Measurements from ENCODE around the gene SERTAD2.
A peak's percentile ranks its signal among the peaks of the same experiment; 100 is the strongest.

Gene SERTAD2

GRCh38 chr2:64612575-64613195 lies 41.0 kb downstream of the SERTAD2 start:
- no peak for DNase-seq
- no peaks in the 10 kb centered on the region for H3K9me3 Mint-ChIP-seq
- H3K4me1 Mint-ChIP-seq (ENCODE audit: low read depth in 2 of 2): peaks cover 5 to 7% of the 10 kb centered on the region in 2 donors
- no peaks in the 10 kb centered on the region for H3K27me3 Mint-ChIP-seq
- no peak overlapping the region for H3K4me3 Mint-ChIP-seq
- H3K36me3 Mint-ChIP-seq (ENCODE audit: insufficient read depth): no peaks in the 10 kb centered on the region
- ATAC-seq (replicated peaks): no peak
- H3K27ac Mint-ChIP-seq: no peak overlapping the region

DNA sequence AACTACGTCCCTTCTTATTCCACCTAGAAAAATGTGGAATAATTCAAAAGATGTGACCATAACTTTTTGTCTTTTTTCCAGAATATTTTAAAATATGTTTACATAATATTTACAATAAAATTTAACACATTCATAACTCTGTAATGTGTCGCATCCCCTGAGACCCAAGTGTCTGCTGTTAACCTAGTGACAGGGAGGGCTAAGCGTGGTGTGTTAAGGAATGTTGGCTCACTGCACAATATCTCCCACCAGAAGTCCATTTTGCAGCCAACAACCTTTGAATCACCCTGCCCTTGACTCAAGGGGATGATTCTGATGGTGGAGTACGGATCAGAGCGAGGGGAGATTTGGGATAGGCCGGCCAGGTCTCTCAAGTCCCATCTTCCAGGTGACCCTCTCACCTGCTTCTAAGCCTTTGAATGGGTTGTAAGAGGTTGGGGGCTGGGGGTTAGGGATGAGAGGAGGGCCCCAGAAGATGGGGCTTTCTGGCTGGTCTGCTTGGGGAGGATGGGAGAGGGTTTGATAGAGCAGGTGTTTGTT lies 43.3 kb downstream of the SERTAD2 start:
- ATAC-seq (replicated peaks): no peak
- Mint-ChIP-seq H3K27ac (peak overlapping the region in 1 of 2 donors; percentile 17), H3K9me3 (no peaks in the 10 kb centered on the region), H3K4me1 (ENCODE audit: low read depth in 2 of 2) (peaks cover 20 to 21% of the 10 kb centered on the region in 2 donors), H3K27me3 (no peaks in the 10 kb centered on the region), H3K4me3 (peak overlapping the region; percentile 12 to 84), H3K36me3 (ENCODE audit: insufficient read depth) (no peaks in the 10 kb centered on the region)
- no peak for DNase-seq

DNA sequence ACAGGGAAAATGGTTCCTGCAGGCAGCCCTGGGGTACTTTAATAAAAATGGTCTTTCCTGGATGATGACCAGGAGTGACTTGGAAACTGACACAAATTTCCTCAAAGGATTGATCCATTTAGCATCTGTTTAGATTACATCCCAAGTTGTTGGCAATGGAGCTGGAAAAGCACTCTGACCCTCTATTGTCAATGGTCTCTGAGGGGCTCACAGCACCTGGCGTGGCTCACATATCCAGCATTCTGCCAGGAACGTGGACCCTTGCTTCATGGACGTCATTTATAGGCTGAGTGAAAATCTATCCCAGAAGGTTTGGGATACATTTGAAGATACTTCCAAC lies 43.8 kb downstream of the SERTAD2 start:
- DNase-seq (no peak), ATAC-seq (replicated peaks) (no peak)
- peak overlapping the region; percentile 79 to 84 for H3K4me3 Mint-ChIP-seq
- no peaks in the 10 kb centered on the region for H3K9me3 Mint-ChIP-seq
- peaks cover 20 to 21% of the 10 kb centered on the region in 2 donors for H3K4me1 Mint-ChIP-seq (ENCODE audit: low read depth in 2 of 2)
- H3K27ac Mint-ChIP-seq: peak overlapping the region; percentile 82 to 92
- H3K36me3 Mint-ChIP-seq (ENCODE audit: insufficient read depth): no peaks in the 10 kb centered on the region
- no peaks in the 10 kb centered on the region for H3K27me3 Mint-ChIP-seq

- Mint-ChIP-seq H3K9me3 (no peaks in the 10 kb centered on the region), H3K27ac (peak overlapping the region; percentile 82 to 92), H3K27me3 (no peaks in the 10 kb centered on the region), H3K4me1 (ENCODE audit: low read depth in 2 of 2) (peaks cover 20 to 21% of the 10 kb centered on the region in 2 donors), H3K4me3 (peak overlapping the region; percentile 79 to 90), H3K36me3 (ENCODE audit: insufficient read depth) (no peaks in the 10 kb centered on the region)
- DNase-seq (peak; percentile 59 to 75 (median 75)), ATAC-seq (replicated peaks) (peak; percentile 65)
These were observed 44.3 kb downstream of the SERTAD2 start for GRCh38 chr2:64609227-64609941.

- H3K9me3 Mint-ChIP-seq: no peaks in the 10 kb centered on the region
- DNase-seq: peak in 1 of 3 experiments; percentile 11
- H3K4me1 Mint-ChIP-seq (ENCODE audit: low read depth in 2 of 2): peaks cover 20 to 21% of the 10 kb centered on the region in 2 donors
- H3K36me3 Mint-ChIP-seq (ENCODE audit: insufficient read depth): no peaks in the 10 kb centered on the region
- peak overlapping the region; percentile 78 to 90 for H3K4me3 Mint-ChIP-seq
- H3K27me3 Mint-ChIP-seq: no peaks in the 10 kb centered on the region
- H3K27ac Mint-ChIP-seq: peak overlapping the region; percentile 86 to 92
- ATAC-seq (replicated peaks): no peak
These were observed 44.9 kb downstream of the SERTAD2 start for GRCh38 chr2:64608867-64609226.

GRCh38 chr2:64607381-64608304 lies 46.1 kb downstream of the SERTAD2 start:
- Mint-ChIP-seq H3K27ac (peak overlapping the region; percentile 86 to 92), H3K4me1 (ENCODE audit: low read depth in 2 of 2) (peaks cover 20 to 21% of the 10 kb centered on the region in 2 donors), H3K4me3 (peak overlapping the region; percentile 78 to 90), H3K9me3 (no peaks in the 10 kb centered on the region), H3K27me3 (no peaks in the 10 kb centered on the region), H3K36me3 (ENCODE audit: insufficient read depth) (no peaks in the 10 kb centered on the region)
- DNase-seq: no peak
- ATAC-seq (replicated peaks): no peak

GRCh38 chr2:64606479-64607363 lies 47.0 kb downstream of the SERTAD2 start:
- ATAC-seq (replicated peaks): peak; percentile 94
- peak overlapping the region; percentile 86 to 92 for H3K27ac Mint-ChIP-seq
- H3K27me3 Mint-ChIP-seq: no peaks in the 10 kb centered on the region

GRCh38 chr2:64605991-64606478 lies 47.7 kb downstream of the SERTAD2 start:
- peaks cover 20 to 21% of the 10 kb centered on the region in 2 donors for H3K4me1 Mint-ChIP-seq (ENCODE audit: low read depth in 2 of 2)
- no peak for DNase-seq
- H3K36me3 Mint-ChIP-seq (ENCODE audit: insufficient read depth): no peaks in the 10 kb centered on the region
- peak overlapping the region; percentile 86 to 92 for H3K27ac Mint-ChIP-seq
- ATAC-seq (replicated peaks): no peak
- no peaks in the 10 kb centered on the region for H3K9me3 Mint-ChIP-seq
- H3K4me3 Mint-ChIP-seq: peak overlapping the region; percentile 78 to 90
- H3K27me3 Mint-ChIP-seq: no peaks in the 10 kb centered on the region

More at GRCh38 chr2:64606479-64607363, 47.0 kb downstream of the SERTAD2 start:
- DNase-seq: peak; percentile 83 to 88 (median 86)
- H3K4me3 Mint-ChIP-seq: peak overlapping the region; percentile 78 to 90
- no peaks in the 10 kb centered on the region for H3K9me3 Mint-ChIP-seq
- peaks cover 20 to 21% of the 10 kb centered on the region in 2 donors for H3K4me1 Mint-ChIP-seq (ENCODE audit: low read depth in 2 of 2)
- H3K36me3 Mint-ChIP-seq (ENCODE audit: insufficient read depth): no peaks in the 10 kb centered on the region

DNA sequence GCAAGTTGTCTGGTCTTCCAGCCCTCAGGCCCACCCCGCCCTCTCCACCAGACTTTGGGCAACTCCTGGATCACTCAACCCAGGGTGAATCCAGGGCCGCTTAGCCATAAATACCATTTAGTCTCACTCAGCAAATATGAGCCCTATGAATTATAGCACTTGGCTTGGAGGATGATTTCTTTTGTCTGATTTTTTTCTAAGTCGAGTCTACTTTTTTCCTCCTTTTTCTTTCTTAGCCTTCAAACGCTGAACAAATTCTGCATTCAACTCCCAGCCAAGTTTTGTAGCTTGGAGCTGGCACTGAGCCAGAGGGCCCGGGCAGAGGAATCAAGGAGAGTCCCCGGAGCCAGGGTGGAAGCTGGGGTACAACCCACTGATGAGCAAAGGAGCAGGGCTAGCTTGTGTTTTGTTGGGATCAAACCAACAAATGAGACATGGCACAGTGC lies 48.7 kb downstream of the SERTAD2 start:
- Mint-ChIP-seq H3K4me1 (ENCODE audit: low read depth in 2 of 2) (peaks cover 20 to 21% of the 10 kb centered on the region in 2 donors), H3K36me3 (ENCODE audit: insufficient read depth) (no peaks in the 10 kb centered on the region), H3K27ac (no peak overlapping the region), H3K27me3 (no peaks in the 10 kb centered on the region), H3K4me3 (no peak overlapping the region), H3K9me3 (no peaks in the 10 kb centered on the region)
- DNase-seq (no peak), ATAC-seq (replicated peaks) (no peak)

DNA sequence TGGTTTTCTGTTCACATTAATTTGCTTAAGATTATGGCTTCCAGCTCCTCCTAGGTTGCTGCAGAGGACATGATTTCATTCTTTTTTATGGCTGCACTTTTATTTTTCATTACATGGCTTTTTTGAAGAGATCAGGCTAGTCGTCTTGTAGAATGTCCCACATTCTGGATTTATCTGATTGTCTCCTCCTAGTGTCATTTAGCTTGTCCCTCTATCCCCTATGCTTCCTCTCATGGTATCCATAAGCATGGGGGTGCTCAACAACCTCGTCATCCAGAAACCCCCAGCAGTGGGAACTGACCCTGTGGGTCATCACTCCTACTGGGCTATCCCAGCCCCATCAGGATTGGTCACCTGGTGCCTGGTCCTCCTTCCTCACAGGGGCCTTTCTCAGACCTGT lies 49.6 kb downstream of the SERTAD2 start:
- Mint-ChIP-seq H3K27ac (peak overlapping the region in 1 of 2 donors; percentile 41), H3K9me3 (no peaks in the 10 kb centered on the region), H3K27me3 (no peaks in the 10 kb centered on the region), H3K36me3 (ENCODE audit: insufficient read depth) (peaks cover 6% of the 10 kb centered on the region), H3K4me1 (ENCODE audit: low read depth in 2 of 2) (peaks cover 24 to 28% of the 10 kb centered on the region in 2 donors), H3K4me3 (no peak overlapping the region)
- ATAC-seq (replicated peaks): no peak
- DNase-seq: no peak

GRCh38 chr2:64602436-64602835 lies 51.3 kb downstream of the SERTAD2 start:
- peaks cover 17 to 21% of the 10 kb centered on the region in 2 donors for H3K4me1 Mint-ChIP-seq (ENCODE audit: low read depth in 2 of 2)
- no peak overlapping the region for H3K4me3 Mint-ChIP-seq
- ATAC-seq (replicated peaks) (no peak), DNase-seq (no peak)
- H3K36me3 Mint-ChIP-seq (ENCODE audit: insufficient read depth): peaks cover 6% of the 10 kb centered on the region
- H3K27me3 Mint-ChIP-seq: no peaks in the 10 kb centered on the region
- no peak overlapping the region for H3K27ac Mint-ChIP-seq
- H3K9me3 Mint-ChIP-seq: no peaks in the 10 kb centered on the region

- H3K36me3 Mint-ChIP-seq (ENCODE audit: insufficient read depth): peaks cover 6% of the 10 kb centered on the region
- no peak overlapping the region for H3K27ac Mint-ChIP-seq
- H3K27me3 Mint-ChIP-seq: no peaks in the 10 kb centered on the region
- ATAC-seq (replicated peaks): no peak
- peaks cover 15 to 16% of the 10 kb centered on the region in 2 donors for H3K4me1 Mint-ChIP-seq (ENCODE audit: low read depth in 2 of 2)
- H3K4me3 Mint-ChIP-seq: no peak overlapping the region
- H3K9me3 Mint-ChIP-seq: no peaks in the 10 kb centered on the region
- DNase-seq: no peak
These were observed 51.8 kb downstream of the SERTAD2 start for GRCh38 chr2:64601785-64602391.
